Glutamatergic neuron (in vitro differentiated cells): ENCODE measurements around the gene PSG2. TPM values are rescaled to one million over a fixed set of nuclear protein-coding genes. Genes with fewer than 3 reads are reported as not detected.
"Not testable (repeated sequence)": the region's sequence is repeated elsewhere in the genome, so short reads cannot be mapped to it uniquely, and the experiment has no call there.

Experiments used
- DNase-seq: peaks from one replicate; pipeline ENCODE4 v3.0.0; 2022
- H3K27ac Mint-ChIP-seq: one replicate; pipeline ENCODE4 v1.8.0; 2020; ENCODE audit warnings: mild to moderate bottlenecking, mixed read lengths, inconsistent platforms; ENCODE audit not compliant: unreplicated experiment
- H3K27me3 Mint-ChIP-seq: one replicate; pipeline ENCODE4 v1.8.0; 2020; ENCODE audit warnings: mild to moderate bottlenecking, moderate library complexity, mixed read lengths, inconsistent platforms; ENCODE audit not compliant: unreplicated experiment
- H3K36me3 Mint-ChIP-seq: one replicate; pipeline ENCODE4 v1.8.0; 2020; ENCODE audit warnings: mild to moderate bottlenecking, mixed read lengths, inconsistent platforms; ENCODE audit not compliant: unreplicated experiment
- H3K4me1 Mint-ChIP-seq: one replicate; pipeline ENCODE4 v1.8.0; 2020; ENCODE audit warnings: mild to moderate bottlenecking, low read depth, mixed read lengths, inconsistent platforms; ENCODE audit not compliant: unreplicated experiment
- H3K4me3 Mint-ChIP-seq: one replicate; pipeline ENCODE4 v1.8.0; 2020; ENCODE audit warnings: mild to moderate bottlenecking, mixed read lengths, inconsistent platforms; ENCODE audit not compliant: unreplicated experiment
- H3K9me3 Mint-ChIP-seq: one replicate; pipeline ENCODE4 v1.8.0; 2020; ENCODE audit warnings: mild to moderate bottlenecking, moderate library complexity, mixed read lengths, inconsistent platforms; ENCODE audit not compliant: unreplicated experiment
- long read RNA-seq: library from polyadenylated mRNA; unstranded; transcript quantifications from one replicate; pipeline ENCODE4 v2.0.0, GENCODE V29; 2020; ENCODE audit not compliant: unreplicated experiment
- total RNA-seq: library from RNA; stranded (reverse); fragmentation: NEBNext Ultra II Directional; extraction: Animal tissue kit (Norgen Biotek cat#: 25700); gene quantifications from one replicate; pipeline ENCODE4 v1.2.1, GENCODE V29; 2021; ENCODE audit not compliant: unreplicated experiment
- TF ChIP-seq, protein P1 (sequence below): fragments of 200-600 bp; sonication (generic); IDR thresholded peaks from one replicate; pipeline ENCODE4 v1.5.0; 2021; ENCODE audit not compliant: partially characterized antibody, unreplicated experiment

PSG2 gene
- not detected for total RNA-seq
- long read RNA-seq: 0 reads

DNA sequence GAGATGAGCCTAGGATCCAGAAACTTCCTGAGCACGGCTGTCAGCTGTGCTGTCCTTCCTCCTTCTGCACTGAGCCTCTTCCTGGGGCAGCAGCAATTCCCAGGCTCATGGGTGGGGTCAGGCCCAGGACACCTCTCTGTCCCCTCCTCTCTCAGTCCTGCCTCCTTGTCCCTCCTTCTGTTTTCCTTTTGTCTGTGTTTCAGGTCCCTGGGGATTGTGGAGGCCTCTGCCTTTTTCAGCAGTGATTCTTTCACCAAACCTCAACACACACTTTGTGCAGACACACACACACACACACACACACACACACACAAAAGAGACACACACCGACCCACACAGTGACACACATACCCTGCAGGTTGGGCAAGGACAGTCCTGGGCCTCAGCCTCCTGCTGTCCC, at the start of gene PSG2:
PSG2 (minus strand) TSS at position 101 of the 400 bp plus-strand sequence. CDS start 132 bp downstream, outside the sequence.
- not testable (repeated sequence) for H3K4me1 Mint-ChIP-seq, H3K9me3 Mint-ChIP-seq, H3K4me3 Mint-ChIP-seq, H3K27me3 Mint-ChIP-seq, DNase-seq, H3K36me3 Mint-ChIP-seq
- H3K27ac Mint-ChIP-seq: peak within 1 kb of the TSS; percentile 64

DNA sequence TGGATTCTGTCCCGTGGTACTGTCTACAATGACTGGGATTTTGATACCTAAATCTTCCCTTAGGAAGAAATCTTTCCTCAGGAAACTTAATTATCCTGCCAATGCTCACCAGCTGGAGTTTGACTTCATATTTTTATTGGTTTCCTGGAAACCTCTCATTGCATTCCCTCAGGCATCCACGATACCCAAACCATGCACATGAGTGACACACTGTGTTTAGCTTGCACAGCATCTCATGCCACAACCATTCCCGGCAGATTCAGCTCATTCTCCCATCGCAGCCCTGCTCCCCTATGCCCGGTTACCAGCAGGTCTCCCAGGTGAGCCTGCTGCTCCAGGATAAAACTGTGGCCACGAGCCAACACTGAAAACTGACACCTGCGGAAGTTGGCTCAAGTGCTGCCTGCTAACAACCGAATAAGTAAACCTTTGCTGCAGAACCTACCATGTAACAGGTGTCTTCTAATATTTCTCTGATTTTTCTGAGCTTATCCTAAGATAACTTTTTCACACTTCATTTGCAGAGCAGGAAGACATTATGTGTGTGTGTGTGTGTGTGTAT, 48.9 kb upstream of the PSG2 start:
- H3K4me1 Mint-ChIP-seq, DNase-seq, H3K27me3 Mint-ChIP-seq, H3K36me3 Mint-ChIP-seq, H3K9me3 Mint-ChIP-seq, H3K4me3 Mint-ChIP-seq, H3K27ac Mint-ChIP-seq: not testable (repeated sequence)

DNA sequence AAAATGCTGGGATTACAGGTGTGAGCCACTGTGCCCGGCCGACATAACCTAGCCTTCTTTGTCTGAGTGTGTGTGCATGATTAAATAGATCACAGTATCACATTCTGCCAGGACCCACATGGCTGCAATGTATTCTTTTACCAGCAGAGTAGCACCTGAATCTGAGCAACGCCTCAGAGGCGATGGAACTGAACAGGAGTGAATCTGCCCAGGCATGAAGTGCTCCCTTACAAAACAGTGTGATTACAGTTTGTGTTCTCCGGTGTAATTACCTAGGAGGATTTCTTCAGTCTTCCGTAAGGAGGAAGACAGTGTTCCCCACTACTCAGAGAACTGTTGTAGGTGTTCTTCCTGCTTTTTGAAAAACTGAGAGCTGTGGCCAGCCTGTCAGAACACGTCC, 46.7 kb upstream of the PSG2 start:
- not testable (repeated sequence) for H3K9me3 Mint-ChIP-seq, H3K36me3 Mint-ChIP-seq, H3K4me1 Mint-ChIP-seq, DNase-seq, H3K4me3 Mint-ChIP-seq, H3K27me3 Mint-ChIP-seq, H3K27ac Mint-ChIP-seq

DNA sequence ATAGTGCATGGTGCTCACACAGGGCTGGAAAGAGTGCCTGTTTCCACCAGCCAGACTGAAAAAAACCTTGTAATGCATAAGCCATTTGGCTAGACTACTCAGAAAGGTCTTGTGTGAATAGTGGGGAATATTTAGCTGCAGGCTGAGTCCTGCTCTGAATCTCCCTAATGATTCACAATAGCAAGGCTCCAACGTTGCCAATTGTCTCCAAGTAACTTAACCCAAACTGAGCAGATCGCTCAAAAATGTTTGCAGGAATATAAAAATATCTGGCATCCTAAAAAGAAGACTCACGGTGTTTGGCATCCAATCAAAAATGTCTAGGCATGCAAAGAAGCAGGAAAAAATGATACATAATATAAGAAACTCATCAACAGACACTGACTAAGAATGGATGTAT, 44.8 kb upstream of the PSG2 start:
- H3K4me1 Mint-ChIP-seq, H3K4me3 Mint-ChIP-seq, H3K36me3 Mint-ChIP-seq, H3K9me3 Mint-ChIP-seq, H3K27me3 Mint-ChIP-seq, H3K27ac Mint-ChIP-seq, DNase-seq: not testable (repeated sequence)

DNA sequence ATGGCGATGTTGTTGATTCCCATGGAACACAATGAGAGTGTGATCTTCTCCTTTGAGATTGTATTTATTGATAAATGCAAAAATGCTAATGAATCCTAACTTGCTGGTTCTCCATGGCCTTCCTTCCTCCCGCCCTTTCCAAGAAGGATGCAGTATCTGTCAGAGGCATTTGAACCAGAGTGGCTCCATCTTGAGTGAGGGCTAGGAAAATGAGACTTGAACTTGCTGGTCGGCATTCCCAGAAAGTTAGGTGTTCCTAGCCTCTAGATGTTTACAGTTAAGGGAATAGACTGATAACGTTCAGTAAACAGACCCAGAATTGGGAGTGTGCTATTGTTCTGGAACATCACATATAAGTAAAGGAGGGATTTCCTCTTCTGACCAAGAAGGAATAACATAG, 44.2 kb upstream of the PSG2 start:
- Mint-ChIP-seq H3K9me3 (no peaks in the 10 kb centered on the region), H3K4me1 (no peaks in the 10 kb centered on the region), H3K27ac (no peak overlapping the region)

DNA sequence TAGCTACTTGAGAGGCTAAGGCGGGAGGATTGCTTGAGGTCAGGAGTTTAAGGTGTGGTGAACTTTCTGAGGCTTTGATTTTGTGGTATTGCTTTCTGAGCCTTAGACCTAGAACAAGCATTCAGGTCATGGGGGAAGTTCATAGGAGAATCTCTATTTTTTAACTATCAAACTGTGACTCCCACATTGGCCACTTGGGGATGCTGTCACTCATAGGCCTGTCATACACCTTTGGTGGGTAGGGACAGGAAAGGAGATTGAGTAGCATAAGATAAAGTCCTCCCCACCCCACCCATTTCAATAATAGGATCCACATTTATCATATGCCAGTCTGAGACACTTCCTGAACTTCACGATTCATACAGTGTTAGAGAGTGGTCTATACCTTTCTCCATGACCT, 41.9 kb upstream of the PSG2 start:
- TF ChIP-seq, protein P1, sequence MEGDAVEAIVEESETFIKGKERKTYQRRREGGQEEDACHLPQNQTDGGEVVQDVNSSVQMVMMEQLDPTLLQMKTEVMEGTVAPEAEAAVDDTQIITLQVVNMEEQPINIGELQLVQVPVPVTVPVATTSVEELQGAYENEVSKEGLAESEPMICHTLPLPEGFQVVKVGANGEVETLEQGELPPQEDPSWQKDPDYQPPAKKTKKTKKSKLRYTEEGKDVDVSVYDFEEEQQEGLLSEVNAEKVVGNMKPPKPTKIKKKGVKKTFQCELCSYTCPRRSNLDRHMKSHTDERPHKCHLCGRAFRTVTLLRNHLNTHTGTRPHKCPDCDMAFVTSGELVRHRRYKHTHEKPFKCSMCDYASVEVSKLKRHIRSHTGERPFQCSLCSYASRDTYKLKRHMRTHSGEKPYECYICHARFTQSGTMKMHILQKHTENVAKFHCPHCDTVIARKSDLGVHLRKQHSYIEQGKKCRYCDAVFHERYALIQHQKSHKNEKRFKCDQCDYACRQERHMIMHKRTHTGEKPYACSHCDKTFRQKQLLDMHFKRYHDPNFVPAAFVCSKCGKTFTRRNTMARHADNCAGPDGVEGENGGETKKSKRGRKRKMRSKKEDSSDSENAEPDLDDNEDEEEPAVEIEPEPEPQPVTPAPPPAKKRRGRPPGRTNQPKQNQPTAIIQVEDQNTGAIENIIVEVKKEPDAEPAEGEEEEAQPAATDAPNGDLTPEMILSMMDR: no peak
- Mint-ChIP-seq H3K27ac (peak overlapping the region; percentile 38), H3K36me3 (no peaks in the 10 kb centered on the region), H3K9me3 (no peaks in the 10 kb centered on the region), H3K4me3 (no peak overlapping the region), H3K27me3 (no peaks in the 10 kb centered on the region), H3K4me1 (no peaks in the 10 kb centered on the region)
- DNase-seq: no peak

More for the DNA sequence above, 44.2 kb upstream of the PSG2 start:
- no peak for DNase-seq
- Mint-ChIP-seq H3K27me3 (no peaks in the 10 kb centered on the region), H3K36me3 (no peaks in the 10 kb centered on the region), H3K4me3 (no peak overlapping the region)
- TF ChIP-seq, protein P1: no peak

DNA sequence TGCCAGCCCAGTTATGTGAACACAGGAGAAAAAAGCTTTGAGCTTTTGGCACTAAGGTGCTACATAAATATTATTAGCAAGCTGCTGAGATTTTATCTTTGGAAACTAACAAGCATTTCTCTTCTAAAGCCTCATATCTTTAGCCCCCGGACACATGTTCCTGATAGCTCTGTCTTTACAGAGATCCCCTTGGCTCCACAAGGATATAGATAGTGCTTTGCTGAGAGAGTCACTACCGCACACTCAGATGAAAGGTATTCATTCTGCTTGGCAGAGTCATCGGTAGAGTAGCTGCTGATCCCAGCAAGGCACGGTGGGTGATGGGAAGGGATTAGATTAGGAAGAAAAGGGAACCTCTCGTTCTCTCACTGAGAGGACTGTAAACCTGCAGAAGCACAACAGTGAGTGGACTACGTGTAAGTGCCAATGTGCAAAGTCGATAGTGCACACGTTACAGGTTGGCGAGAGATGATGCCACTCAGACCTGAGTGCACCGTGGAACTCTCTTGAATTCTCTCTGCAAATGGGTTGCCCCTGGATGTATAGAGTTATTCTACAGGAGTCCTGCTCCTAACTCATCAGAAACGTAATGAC, 38.0 kb upstream of the PSG2 start:
- H3K27me3 Mint-ChIP-seq, H3K27ac Mint-ChIP-seq, H3K4me3 Mint-ChIP-seq, H3K36me3 Mint-ChIP-seq, H3K9me3 Mint-ChIP-seq, DNase-seq, H3K4me1 Mint-ChIP-seq: not testable (repeated sequence)

DNA sequence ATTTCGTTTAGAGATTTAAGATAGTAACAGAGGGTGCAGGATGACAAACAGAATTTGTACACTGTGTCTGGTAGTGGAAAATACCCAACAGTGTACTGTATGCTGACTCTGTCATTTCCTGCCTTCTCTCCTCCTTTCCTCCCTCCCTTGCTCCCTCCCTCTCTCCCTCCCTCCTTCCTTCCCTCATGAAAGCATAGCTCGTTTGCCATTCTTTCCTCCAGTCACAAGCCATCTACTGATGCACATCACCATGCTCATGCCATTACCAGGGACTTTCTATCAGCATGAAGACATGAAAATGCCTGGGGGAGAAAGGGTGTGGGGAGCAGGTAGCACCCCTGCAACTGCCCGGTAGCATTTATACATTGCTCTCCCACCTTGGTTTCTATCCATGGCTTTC, 37.0 kb upstream of the PSG2 start:
- H3K27ac Mint-ChIP-seq, H3K4me3 Mint-ChIP-seq, H3K27me3 Mint-ChIP-seq, H3K36me3 Mint-ChIP-seq, H3K9me3 Mint-ChIP-seq, H3K4me1 Mint-ChIP-seq, DNase-seq: not testable (repeated sequence)

DNA sequence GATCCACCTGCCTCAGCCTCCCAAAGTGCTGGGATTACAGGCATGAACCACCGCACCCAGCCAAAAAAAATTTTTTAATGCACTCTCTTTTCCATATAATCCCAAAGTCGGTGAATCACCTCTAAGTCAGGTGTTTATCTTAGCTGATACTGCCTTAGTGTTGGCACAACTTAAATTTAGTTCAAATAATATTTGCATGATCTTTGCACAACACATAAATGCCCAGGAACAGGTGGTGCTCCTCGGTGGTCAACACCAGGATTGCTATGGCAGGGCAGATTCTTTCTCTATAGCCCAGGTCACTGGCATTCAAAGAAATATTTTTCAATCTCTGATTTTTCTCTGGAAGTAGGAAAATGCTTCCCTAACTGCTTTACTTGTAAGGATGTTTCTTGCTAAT, 33.9 kb upstream of the PSG2 start:
- not testable (repeated sequence) for H3K9me3 Mint-ChIP-seq, DNase-seq, H3K4me3 Mint-ChIP-seq, H3K27ac Mint-ChIP-seq, H3K27me3 Mint-ChIP-seq, H3K4me1 Mint-ChIP-seq, H3K36me3 Mint-ChIP-seq

DNA sequence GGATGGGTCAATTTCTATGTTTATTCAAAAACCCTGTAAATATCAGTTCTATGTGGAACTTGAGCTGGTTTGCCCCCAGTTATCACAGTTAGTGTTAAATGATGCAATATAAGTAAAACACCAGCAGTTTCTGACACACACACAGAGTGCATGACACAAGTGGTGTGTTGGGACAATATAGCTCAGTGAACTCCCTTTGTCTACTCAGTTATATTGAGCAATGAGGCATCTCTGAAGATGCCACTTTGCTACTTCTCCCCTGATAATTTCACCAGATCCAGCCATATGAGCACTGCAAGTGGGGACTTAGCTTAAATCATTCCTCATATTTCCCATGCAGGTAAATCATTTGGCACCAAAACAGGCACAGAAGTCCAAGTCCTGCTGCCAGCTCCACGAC, 33.0 kb upstream of the PSG2 start:
- not testable (repeated sequence) for H3K27me3 Mint-ChIP-seq, H3K4me1 Mint-ChIP-seq, H3K27ac Mint-ChIP-seq, H3K4me3 Mint-ChIP-seq, DNase-seq, H3K9me3 Mint-ChIP-seq, H3K36me3 Mint-ChIP-seq

DNA sequence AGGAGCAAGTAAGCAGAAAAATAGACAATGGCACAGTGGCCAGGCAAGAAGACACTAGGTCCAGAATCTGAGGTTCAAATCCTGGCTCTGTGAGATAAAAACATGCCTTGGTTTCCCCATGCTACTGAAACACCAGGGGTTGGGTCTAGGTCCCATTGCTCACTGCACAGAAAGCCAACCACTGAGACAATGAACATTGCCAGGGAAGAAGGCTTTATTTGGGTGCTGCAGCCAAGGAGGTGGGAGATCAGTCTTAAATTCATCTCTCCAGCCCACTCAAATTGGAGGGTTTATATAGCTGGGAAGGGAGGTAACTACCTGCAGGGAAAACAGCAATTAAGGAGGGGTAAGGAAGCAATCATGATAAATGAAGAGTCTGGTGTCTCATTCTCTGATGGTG, 32.6 kb upstream of the PSG2 start:
- not testable (repeated sequence) for H3K4me1 Mint-ChIP-seq, DNase-seq, H3K27me3 Mint-ChIP-seq, H3K9me3 Mint-ChIP-seq, H3K36me3 Mint-ChIP-seq, H3K4me3 Mint-ChIP-seq, H3K27ac Mint-ChIP-seq
